Measurements from ENCODE around the gene ZWINT. TPM values are rescaled to one million over a fixed set of nuclear protein-coding genes. Genes with fewer than 3 reads are reported as not detected.

Gene ZWINT
- total and polyA plus RNA-seq, 2 of the 13 experiments (the other 11 are each of a cell fraction or from before 2014, with no cell fraction given): 27.3 to 121 TPM

DNA sequence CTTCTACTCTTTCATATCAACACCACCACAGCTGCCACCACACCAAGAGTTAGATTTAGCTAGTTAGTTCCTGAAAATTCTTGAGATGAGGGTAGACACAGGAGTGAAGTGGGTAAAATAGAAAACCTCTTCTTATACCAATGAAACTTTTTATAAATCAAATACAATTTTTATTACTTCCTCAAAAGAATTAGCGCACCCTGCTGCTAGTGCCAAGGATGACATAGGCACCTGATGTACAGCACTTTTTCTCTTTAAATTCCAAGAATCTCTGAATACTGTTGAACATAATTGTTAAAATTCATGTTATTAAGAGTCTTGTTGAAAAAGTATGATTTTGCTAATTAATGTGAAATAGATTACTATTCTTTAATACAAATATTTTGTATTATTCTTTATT is 11.4 kb downstream of the ZWINT start:
- in situ Hi-C loops (cut with HindIII; ENCODE audit: extremely low pct_ligation_motif_present, low pct_unique_long_range_greater_than_20kb) (no loop called here), intact Hi-C loops (cut with micrococcal nuclease; ENCODE audit: unreplicated experiment) (no loop called here)
- ATAC-seq: no peak
- no TSS peak for BruUV-seq (replicated peaks)
- no peaks in the 10 kb centered on the region for H3K79me2 ChIP-seq (ENCODE audit: insufficient read depth, low read length)
- no peaks in the 10 kb centered on the region for H3K9me3 ChIP-seq (ENCODE audit: low read length)
- no peaks in the 10 kb centered on the region for H3K4me1 ChIP-seq (ENCODE audit: insufficient read depth, low read length)
- ChIA-PET POLR2A (no interaction called here), CTCF (ENCODE audit: low intra/inter-chr PET ratio, low total read pairs) (no interaction called here)
- no peak overlapping the region for H3K4me3 ChIP-seq (replicated peaks in 1 of 3; ENCODE audit: insufficient read depth in 1 of 3, low read depth in 2 of 3, low read length in 3 of 3)
- H3K36me3 ChIP-seq (replicated peaks in 1 of 2; ENCODE audit: control insufficient read depth in 1 of 2, insufficient read depth in 2 of 2, low read length in 2 of 2): peaks cover 0 to 2% of the 10 kb centered on the region in 2 experiments; a peak in 1 of 5 replicates
- DNase-seq (ENCODE audit: low spot score): no peak
- no peak for FAIRE-seq
- H3K27ac ChIP-seq (ENCODE audit: extremely low read length, insufficient read depth, low read length): no peak overlapping the region
- 88% methylated on average over 1 of the region's 1 CpG for WGBS (ENCODE audit: low lambda C conversion rate)
- H2AFZ ChIP-seq (ENCODE audit: low read length): no peak overlapping the region
- H4K20me1 ChIP-seq (ENCODE audit: insufficient read depth, low read length): no peaks in the 10 kb centered on the region
- no peak for TF ChIP-seq ZFP1 (CRISPR knock-in tag; IDR thresholded peaks at IDR 0.05)
- TF ChIP-seq, protein P1, sequence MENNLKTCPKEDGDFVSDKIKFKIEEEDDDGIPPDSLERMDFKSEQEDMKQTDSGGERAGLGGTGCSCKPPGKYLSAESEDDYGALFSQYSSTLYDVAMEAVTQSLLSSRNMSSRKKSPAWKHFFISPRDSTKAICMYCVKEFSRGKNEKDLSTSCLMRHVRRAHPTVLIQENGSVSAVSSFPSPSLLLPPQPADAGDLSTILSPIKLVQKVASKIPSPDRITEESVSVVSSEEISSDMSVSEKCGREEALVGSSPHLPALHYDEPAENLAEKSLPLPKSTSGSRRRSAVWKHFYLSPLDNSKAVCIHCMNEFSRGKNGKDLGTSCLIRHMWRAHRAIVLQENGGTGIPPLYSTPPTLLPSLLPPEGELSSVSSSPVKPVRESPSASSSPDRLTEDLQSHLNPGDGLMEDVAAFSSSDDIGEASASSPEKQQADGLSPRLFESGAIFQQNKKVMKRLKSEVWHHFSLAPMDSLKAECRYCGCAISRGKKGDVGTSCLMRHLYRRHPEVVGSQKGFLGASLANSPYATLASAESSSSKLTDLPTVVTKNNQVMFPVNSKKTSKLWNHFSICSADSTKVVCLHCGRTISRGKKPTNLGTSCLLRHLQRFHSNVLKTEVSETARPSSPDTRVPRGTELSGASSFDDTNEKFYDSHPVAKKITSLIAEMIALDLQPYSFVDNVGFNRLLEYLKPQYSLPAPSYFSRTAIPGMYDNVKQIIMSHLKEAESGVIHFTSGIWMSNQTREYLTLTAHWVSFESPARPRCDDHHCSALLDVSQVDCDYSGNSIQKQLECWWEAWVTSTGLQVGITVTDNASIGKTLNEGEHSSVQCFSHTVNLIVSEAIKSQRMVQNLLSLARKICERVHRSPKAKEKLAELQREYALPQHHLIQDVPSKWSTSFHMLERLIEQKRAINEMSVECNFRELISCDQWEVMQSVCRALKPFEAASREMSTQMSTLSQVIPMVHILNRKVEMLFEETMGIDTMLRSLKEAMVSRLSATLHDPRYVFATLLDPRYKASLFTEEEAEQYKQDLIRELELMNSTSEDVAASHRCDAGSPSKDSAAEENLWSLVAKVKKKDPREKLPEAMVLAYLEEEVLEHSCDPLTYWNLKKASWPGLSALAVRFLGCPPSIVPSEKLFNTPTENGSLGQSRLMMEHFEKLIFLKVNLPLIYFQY (CRISPR knock-in tag; IDR thresholded peaks at IDR 0.05; ENCODE audit: borderline replicate concordance): no peak
- no peak for TF ChIP-seq ATRX (CRISPR knock-in tag; IDR thresholded peaks at IDR 0.05; ENCODE audit: borderline replicate concordance)
- no peak for TF ChIP-seq ZSCAN21 (CRISPR knock-in tag; IDR thresholded peaks at IDR 0.05; ENCODE audit: borderline replicate concordance)
- TF ChIP-seq ZNF20 (CRISPR knock-in tag; IDR thresholded peaks at IDR 0.05): no peak
- TF ChIP-seq ZNF879 (CRISPR knock-in tag; IDR thresholded peaks at IDR 0.05): no peak
- no peak for TF ChIP-seq KLF13 (CRISPR knock-in tag; IDR thresholded peaks at IDR 0.05)
- TF ChIP-seq, protein P2, sequence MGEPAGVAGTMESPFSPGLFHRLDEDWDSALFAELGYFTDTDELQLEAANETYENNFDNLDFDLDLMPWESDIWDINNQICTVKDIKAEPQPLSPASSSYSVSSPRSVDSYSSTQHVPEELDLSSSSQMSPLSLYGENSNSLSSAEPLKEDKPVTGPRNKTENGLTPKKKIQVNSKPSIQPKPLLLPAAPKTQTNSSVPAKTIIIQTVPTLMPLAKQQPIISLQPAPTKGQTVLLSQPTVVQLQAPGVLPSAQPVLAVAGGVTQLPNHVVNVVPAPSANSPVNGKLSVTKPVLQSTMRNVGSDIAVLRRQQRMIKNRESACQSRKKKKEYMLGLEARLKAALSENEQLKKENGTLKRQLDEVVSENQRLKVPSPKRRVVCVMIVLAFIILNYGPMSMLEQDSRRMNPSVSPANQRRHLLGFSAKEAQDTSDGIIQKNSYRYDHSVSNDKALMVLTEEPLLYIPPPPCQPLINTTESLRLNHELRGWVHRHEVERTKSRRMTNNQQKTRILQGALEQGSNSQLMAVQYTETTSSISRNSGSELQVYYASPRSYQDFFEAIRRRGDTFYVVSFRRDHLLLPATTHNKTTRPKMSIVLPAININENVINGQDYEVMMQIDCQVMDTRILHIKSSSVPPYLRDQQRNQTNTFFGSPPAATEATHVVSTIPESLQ (CRISPR knock-in tag; conservative IDR thresholded peaks at IDR 0.05): no peak
- no peak for TF ChIP-seq ZFP62 (CRISPR knock-in tag; IDR thresholded peaks at IDR 0.05)
- TF ChIP-seq ZNF354B (CRISPR knock-in tag; IDR thresholded peaks at IDR 0.05): no peak
- no peaks in the 10 kb centered on the region for H3K27me3 ChIP-seq (ENCODE audit: control insufficient read depth in 1 of 2, insufficient read depth in 2 of 2, low read length in 2 of 2)
- H3K4me2 ChIP-seq (ENCODE audit: low read depth, low read length): no peak overlapping the region
- no peak overlapping the region for H3K9ac ChIP-seq (ENCODE audit: insufficient read depth, low read depth, low read length)
